GM12891 (cell line): ENCODE results near the gene ALCAM.

ENCODE experiments used
- POLR2A ChIP-seq: IDR thresholded peaks from 2 replicates; pipeline ENCODE4 v1.6.1; 2011; ENCODE audit warnings: low read depth, low read length, control low read depth
- POLR2AphosphoS5 ChIP-seq: IDR thresholded peaks from 2 replicates; pipeline ENCODE4 v1.6.1; 2011; ENCODE audit warnings: low read depth, low read length, control low read depth

- TF ChIP-seq POLR2AphosphoS5 (no peak), POLR2A (no peak)
These were observed 32.4 kb upstream of the ALCAM start for GRCh38 chr3:105334138-105334882.
